Liver (tissue), 9 donors: ENCODE data around the gene EEFSEC. TPM values are rescaled to one million over a fixed set of nuclear protein-coding genes. Genes with fewer than 3 reads are reported as not detected.
A peak's percentile ranks its signal among the peaks of the same experiment; 100 is the strongest.
"Not testable (repeated sequence)": the region's sequence is repeated elsewhere in the genome, so short reads cannot be mapped to it uniquely, and the experiment has no call there.

Experiments used
- DNase-seq: peaks from one replicate; pipeline ENCODE4 v3.0.0-alpha.2; 2017; ENCODE audit warnings: low spot score
- H3K27ac ChIP-seq, 2 donors: one replicate each; pipeline ENCODE4 v1.7.0; 2013; ENCODE audit warnings: inconsistent platforms in 2 of 2, low read length in 2 of 2, control low read depth in 1 of 2, low read depth in 1 of 2, mild to moderate bottlenecking in 1 of 2
- H3K27me3 ChIP-seq, 4 donors: one replicate each; pipeline versions ENCODE4 v1.6.1 to v1.7.0; 2013; ENCODE audit warnings: low read length in 3 of 4, inconsistent platforms in 1 of 4, mild to moderate bottlenecking in 1 of 4, moderate library complexity in 1 of 4; ENCODE audit not compliant: control insufficient read depth in 4 of 4, insufficient read depth in 4 of 4
- H3K36me3 ChIP-seq, 4 donors: one replicate each; pipeline versions ENCODE4 v1.6.1 to v1.7.0; 2013; ENCODE audit warnings: low read length in 3 of 4, mild to moderate bottlenecking in 3 of 4, low read depth in 1 of 4, moderate library complexity in 1 of 4; ENCODE audit not compliant: control insufficient read depth in 4 of 4, insufficient read depth in 3 of 4
- H3K4me1 ChIP-seq, 4 donors: one replicate each; pipeline versions ENCODE4 v1.6.1 to v1.7.0; 2013; ENCODE audit warnings: low read length in 3 of 4, mild to moderate bottlenecking in 3 of 4, moderate library complexity in 1 of 4; ENCODE audit not compliant: control insufficient read depth in 4 of 4, insufficient read depth in 4 of 4
- H3K4me3 ChIP-seq, 3 donors: one replicate each; pipeline versions ENCODE4 v1.6.1 to v1.7.0; 2013; ENCODE audit warnings: low read length in 3 of 3, control low read depth in 1 of 3, low read depth in 1 of 3, mild to moderate bottlenecking in 1 of 3
- H3K9ac ChIP-seq, 2 donors: one replicate each; pipeline ENCODE4 v1.7.0; 2013; ENCODE audit warnings: low read length in 2 of 2, mild to moderate bottlenecking in 2 of 2, moderate library complexity in 2 of 2, control low read depth in 1 of 2, low read depth in 1 of 2
- H3K9me3 ChIP-seq, 4 donors: one replicate each; pipeline versions ENCODE4 v1.6.1 to v1.7.0; 2013; ENCODE audit warnings: low read length in 3 of 4; ENCODE audit not compliant: control insufficient read depth in 4 of 4
- ATF3 ChIP-seq: IDR thresholded peaks from 2 replicates; pipeline ENCODE4 v1.6.1; 2016; ENCODE audit warnings: antibody characterized with exemption
- EGR1 ChIP-seq, 2 donors: IDR thresholded peaks; 2 replicates each; pipeline ENCODE4 v1.6.1; 2016 to 2018; ENCODE audit warnings: antibody characterized with exemption in 2 of 2, low read depth in 2 of 2
- FOXA2 ChIP-seq: IDR thresholded peaks from 2 replicates; pipeline ENCODE4 v1.6.1; 2016; ENCODE audit warnings: antibody characterized with exemption
- HNF4A ChIP-seq, 2 donors: conservative IDR thresholded peaks; 2 replicates each; pipeline ENCODE4 v1.6.1; 2016; ENCODE audit warnings: antibody characterized with exemption in 2 of 2, mild to moderate bottlenecking in 2 of 2
- HNF4G ChIP-seq: IDR thresholded peaks from 2 replicates; pipeline ENCODE4 v1.6.1; 2016; ENCODE audit warnings: antibody characterized with exemption
- JUND ChIP-seq, 2 donors: IDR thresholded peaks; 2 replicates each; pipeline ENCODE4 v1.6.1; 2016; ENCODE audit warnings: antibody characterized with exemption in 2 of 2
- NR2F2 ChIP-seq: IDR thresholded peaks from 2 replicates; pipeline ENCODE4 v1.6.1; 2016; ENCODE audit warnings: antibody characterized with exemption
- RXRA ChIP-seq, 2 donors: IDR thresholded peaks; 2 replicates each; pipeline ENCODE4 v1.6.1; 2017 to 2018; ENCODE audit warnings: antibody characterized with exemption in 2 of 2, mild to moderate bottlenecking in 1 of 2
- SP1 ChIP-seq: IDR thresholded peaks from 2 replicates; pipeline ENCODE4 v1.6.1; 2018; ENCODE audit warnings: antibody characterized with exemption, mild to moderate bottlenecking
- YY1 ChIP-seq: IDR thresholded peaks from 2 replicates; pipeline ENCODE4 v1.6.1; 2016; ENCODE audit warnings: antibody characterized with exemption, mild to moderate bottlenecking
- WGBS: extraction: QIAGEN DNeasy Blood & Tissue Kit; methylation state at CpG from one replicate; pipeline ENCODE4 v1.1.7; 2013; 5-methylcytosine and 5-hydroxymethylcytosine counted together
- polyA plus RNA-seq, 2 donors: library from polyadenylated mRNA; stranded (reverse) in 1 of 2; unstranded in 1 of 2; fragments of 200-250 nt in 1 of 2; fragments of >200 nt in 1 of 2; fragmentation: Nextera tagmentation in 1 of 2; extraction: Ambion mirVana in 1 of 2; gene quantifications; one replicate each; pipeline versions ENCODE4 v1.2.1 to v1.2.3, GENCODE V29; 2013 to 2015
- total RNA-seq, 2 donors: library from RNA; depleted of rRNA; stranded (reverse); fragments of >200 nt; gene quantifications; one replicate each; pipeline ENCODE4 v1.2.3, GENCODE V29; 2014
- TF ChIP-seq, protein P1 (sequence below): IDR thresholded peaks from 2 replicates; pipeline ENCODE4 v1.6.1; 2016; ENCODE audit warnings: antibody characterized with exemption, mild to moderate bottlenecking
- TF ChIP-seq, protein P2 (sequence below): IDR thresholded peaks from 2 replicates; pipeline ENCODE4 v1.6.1; 2016; ENCODE audit warnings: antibody characterized with exemption
- TF ChIP-seq, protein P3 (sequence below): IDR thresholded peaks from 2 replicates; pipeline ENCODE4 v1.6.1; 2016; ENCODE audit warnings: antibody characterized with exemption
- donor health status: healthy.
- donor health status: healthy.
- donor health status: healthy.
- donor health status: healthy.
- donor health status: healthy.

The EEFSEC gene
- total and polyA plus RNA-seq, 4 donors, result 8.4 to 13.1 (median 10.7) TPM

- TF ChIP-seq, protein P1, sequence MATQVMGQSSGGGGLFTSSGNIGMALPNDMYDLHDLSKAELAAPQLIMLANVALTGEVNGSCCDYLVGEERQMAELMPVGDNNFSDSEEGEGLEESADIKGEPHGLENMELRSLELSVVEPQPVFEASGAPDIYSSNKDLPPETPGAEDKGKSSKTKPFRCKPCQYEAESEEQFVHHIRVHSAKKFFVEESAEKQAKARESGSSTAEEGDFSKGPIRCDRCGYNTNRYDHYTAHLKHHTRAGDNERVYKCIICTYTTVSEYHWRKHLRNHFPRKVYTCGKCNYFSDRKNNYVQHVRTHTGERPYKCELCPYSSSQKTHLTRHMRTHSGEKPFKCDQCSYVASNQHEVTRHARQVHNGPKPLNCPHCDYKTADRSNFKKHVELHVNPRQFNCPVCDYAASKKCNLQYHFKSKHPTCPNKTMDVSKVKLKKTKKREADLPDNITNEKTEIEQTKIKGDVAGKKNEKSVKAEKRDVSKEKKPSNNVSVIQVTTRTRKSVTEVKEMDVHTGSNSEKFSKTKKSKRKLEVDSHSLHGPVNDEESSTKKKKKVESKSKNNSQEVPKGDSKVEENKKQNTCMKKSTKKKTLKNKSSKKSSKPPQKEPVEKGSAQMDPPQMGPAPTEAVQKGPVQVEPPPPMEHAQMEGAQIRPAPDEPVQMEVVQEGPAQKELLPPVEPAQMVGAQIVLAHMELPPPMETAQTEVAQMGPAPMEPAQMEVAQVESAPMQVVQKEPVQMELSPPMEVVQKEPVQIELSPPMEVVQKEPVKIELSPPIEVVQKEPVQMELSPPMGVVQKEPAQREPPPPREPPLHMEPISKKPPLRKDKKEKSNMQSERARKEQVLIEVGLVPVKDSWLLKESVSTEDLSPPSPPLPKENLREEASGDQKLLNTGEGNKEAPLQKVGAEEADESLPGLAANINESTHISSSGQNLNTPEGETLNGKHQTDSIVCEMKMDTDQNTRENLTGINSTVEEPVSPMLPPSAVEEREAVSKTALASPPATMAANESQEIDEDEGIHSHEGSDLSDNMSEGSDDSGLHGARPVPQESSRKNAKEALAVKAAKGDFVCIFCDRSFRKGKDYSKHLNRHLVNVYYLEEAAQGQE, result peak; percentile 54
- TF ChIP-seq HNF4A (conservative IDR thresholded peaks at IDR 0.05) (peak; percentile 94 to 96), NR2F2 (no peak), JUND (IDR thresholded peaks at IDR 0.05) (peak in 1 of 2 donors; percentile 73), HNF4G (peak; percentile 76), SP1 (peak; percentile 97)
Measured at GRCh38 chr3:128151758-128152274, 1.5 kb upstream of the EEFSEC start (continued).

GRCh38 chr3:128152419-128153155 lies 694 bp upstream of the EEFSEC start:
- Histone ChIP-seq H3K9me3 (no peaks in the 10 kb centered on the region), H3K27me3 (no peaks in the 10 kb centered on the region), H3K36me3 (peaks cover 0 to 8% (median under 1%) of the 10 kb centered on the region in 4 donors), H3K9ac (peak overlapping the region; percentile 60 to 84), H3K4me1 (peaks cover 2 to 38% (median 12%) of the 10 kb centered on the region in 4 donors), H3K27ac (peak overlapping the region; percentile 85), H3K4me3 (peak overlapping the region; percentile 83 to 90 (median 84))
- WGBS, result 68% methylated on average over 14 of the region's 29 CpGs
- DNase-seq, result no peak
- TF ChIP-seq JUND (IDR thresholded peaks at IDR 0.05), result no peak

DNA sequence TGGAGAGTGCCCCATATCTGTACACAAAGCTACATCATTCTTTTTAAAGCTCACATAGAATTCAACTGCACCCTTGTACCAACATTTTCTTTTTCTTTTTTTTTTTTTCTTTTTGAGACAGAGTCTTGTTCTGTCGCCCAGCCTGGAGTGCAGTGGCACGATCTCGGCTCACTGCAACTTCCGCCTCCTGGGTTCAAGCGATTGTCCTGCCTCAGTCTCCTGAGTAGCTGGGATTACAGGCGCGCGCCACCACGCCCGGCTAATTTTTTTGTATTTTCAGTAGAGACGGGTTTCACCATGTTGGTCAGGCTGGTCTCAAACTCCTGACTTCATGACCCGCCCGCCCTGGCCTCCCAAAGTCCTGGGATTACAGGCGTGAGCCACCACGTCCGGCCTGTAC lies 1.1 kb downstream of the EEFSEC start:
- DNase-seq, H3K27me3 ChIP-seq, H3K9me3 ChIP-seq: not testable (repeated sequence)
- H3K4me3 ChIP-seq, result peak overlapping the region; percentile 84 to 90 (median 88)
- peaks cover 0 to 12% (median under 1%) of the 10 kb centered on the region in 4 donors for H3K36me3 ChIP-seq
- peaks cover 2 to 38% (median 12%) of the 10 kb centered on the region in 4 donors for H3K4me1 ChIP-seq
- peak overlapping the region in 1 of 2 donors; percentile 60 for H3K9ac ChIP-seq
- peak overlapping the region in 1 of 2 donors; percentile 85 for H3K27ac ChIP-seq
- 90% methylated on average over 16 of the region's 16 CpGs for WGBS

DNA sequence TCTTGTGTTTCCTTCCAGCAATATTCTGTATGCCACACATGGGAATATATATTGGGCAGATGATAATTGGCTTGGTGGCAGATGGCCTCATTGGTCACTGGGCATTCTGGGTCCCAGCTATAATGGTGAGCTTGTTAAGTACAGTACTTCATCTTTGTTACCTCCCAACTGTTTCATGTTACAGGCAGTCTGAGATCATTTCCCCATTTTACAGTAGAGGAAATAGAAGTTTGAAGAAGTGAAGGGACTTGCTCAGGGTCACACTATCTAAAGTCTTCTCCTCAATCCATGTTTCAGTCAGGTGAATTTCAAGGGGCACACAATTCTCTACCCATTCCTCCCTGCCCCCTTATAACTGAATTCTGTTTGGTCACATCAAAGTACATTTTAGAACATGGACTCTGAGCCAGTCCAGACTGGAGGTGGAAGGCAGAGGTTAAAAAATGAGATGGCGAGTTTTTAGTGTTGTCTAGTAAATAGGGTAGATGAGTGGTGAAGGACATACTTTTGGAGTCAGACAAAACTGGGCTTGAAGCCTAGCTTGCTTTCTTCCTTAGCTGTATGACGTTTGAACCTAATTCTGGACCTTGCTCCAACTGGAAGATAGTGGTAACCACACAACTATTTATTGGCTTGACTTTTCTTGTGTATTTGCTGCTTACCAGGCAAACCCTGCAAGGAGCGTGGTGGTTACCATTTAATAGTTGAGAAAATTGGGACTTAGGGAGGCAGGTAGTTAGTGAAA lies 2.5 kb downstream of the EEFSEC start:
- 78% methylated on average over 3 of the region's 3 CpGs for WGBS
- no peak for DNase-seq
- Histone ChIP-seq H3K9me3 (no peaks in the 10 kb centered on the region), H3K27ac (no peak overlapping the region), H3K9ac (no peak overlapping the region), H3K27me3 (no peaks in the 10 kb centered on the region), H3K4me3 (no peak overlapping the region), H3K36me3 (peaks cover 0 to 12% (median under 1%) of the 10 kb centered on the region in 4 donors), H3K4me1 (peaks cover 2 to 38% (median 12%) of the 10 kb centered on the region in 4 donors)
- TF ChIP-seq HNF4A (conservative IDR thresholded peaks at IDR 0.05), result no peak
- TF ChIP-seq, protein P2, sequence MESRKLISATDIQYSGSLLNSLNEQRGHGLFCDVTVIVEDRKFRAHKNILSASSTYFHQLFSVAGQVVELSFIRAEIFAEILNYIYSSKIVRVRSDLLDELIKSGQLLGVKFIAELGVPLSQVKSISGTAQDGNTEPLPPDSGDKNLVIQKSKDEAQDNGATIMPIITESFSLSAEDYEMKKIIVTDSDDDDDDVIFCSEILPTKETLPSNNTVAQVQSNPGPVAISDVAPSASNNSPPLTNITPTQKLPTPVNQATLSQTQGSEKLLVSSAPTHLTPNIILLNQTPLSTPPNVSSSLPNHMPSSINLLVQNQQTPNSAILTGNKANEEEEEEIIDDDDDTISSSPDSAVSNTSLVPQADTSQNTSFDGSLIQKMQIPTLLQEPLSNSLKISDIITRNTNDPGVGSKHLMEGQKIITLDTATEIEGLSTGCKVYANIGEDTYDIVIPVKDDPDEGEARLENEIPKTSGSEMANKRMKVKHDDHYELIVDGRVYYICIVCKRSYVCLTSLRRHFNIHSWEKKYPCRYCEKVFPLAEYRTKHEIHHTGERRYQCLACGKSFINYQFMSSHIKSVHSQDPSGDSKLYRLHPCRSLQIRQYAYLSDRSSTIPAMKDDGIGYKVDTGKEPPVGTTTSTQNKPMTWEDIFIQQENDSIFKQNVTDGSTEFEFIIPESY, result no peak
- TF ChIP-seq NR2F2, result no peak
- no peak for TF ChIP-seq EGR1 (IDR thresholded peaks at IDR 0.05; ENCODE audit: low read depth in 2 of 2)
- TF ChIP-seq ATF3, result no peak
- TF ChIP-seq, protein P1, result no peak
- no peak for TF ChIP-seq RXRA (IDR thresholded peaks at IDR 0.05)
- no peak for TF ChIP-seq JUND (IDR thresholded peaks at IDR 0.05)
- no peak for TF ChIP-seq YY1
- no peak for TF ChIP-seq FOXA2
- no peak for TF ChIP-seq HNF4G
- TF ChIP-seq, protein P3, sequence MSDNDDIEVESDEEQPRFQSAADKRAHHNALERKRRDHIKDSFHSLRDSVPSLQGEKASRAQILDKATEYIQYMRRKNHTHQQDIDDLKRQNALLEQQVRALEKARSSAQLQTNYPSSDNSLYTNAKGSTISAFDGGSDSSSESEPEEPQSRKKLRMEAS, result no peak
